Suprapubic skin (tissue), 4 donors: ENCODE data around the gene ACTR8.

Experiments
- EP300 ChIP-seq: sonication (generic); formaldehyde crosslinking; IDR thresholded peaks from one replicate; pipeline ENCODE4 v1.6.1; 2017; ENCODE audit warnings: antibody characterized with exemption
- POLR2AphosphoS5 ChIP-seq, 3 donors: sonication (generic); formaldehyde crosslinking; IDR thresholded peaks; one replicate each; pipeline ENCODE4 v1.6.1; 2017; ENCODE audit warnings: antibody characterized with exemption in 3 of 3
- TF ChIP-seq, protein P1 (sequence below), 2 donors: fragments of 200-600 bp in 1 of 2; fragments of 450-650 bp in 1 of 2; sonication (generic) in 1 of 2; IDR thresholded peaks; one replicate each; pipeline ENCODE4 v1.5.1; 2016 to 2019; ENCODE audit warnings: antibody characterized with exemption in 2 of 2, mild to moderate bottlenecking in 1 of 2, moderate library complexity in 1 of 2

DNA sequence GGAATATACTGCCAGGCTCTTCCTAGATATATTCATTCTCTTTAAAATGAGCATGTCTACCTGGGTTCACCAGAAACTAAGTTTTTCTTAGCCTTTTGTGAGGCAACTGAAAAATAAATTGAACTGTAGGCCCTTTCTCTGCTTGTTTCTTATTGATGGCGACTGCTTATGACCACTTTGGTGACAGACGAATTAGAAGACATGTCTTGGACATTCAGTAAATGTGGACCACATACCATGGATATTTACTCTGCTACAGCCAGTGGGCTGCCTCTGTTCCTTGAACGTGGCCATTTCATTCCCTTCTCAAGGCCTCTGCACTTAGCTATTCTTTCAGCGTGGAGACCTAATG is 10.3 kb upstream of the ACTR8 start:
- TF ChIP-seq, protein P1, sequence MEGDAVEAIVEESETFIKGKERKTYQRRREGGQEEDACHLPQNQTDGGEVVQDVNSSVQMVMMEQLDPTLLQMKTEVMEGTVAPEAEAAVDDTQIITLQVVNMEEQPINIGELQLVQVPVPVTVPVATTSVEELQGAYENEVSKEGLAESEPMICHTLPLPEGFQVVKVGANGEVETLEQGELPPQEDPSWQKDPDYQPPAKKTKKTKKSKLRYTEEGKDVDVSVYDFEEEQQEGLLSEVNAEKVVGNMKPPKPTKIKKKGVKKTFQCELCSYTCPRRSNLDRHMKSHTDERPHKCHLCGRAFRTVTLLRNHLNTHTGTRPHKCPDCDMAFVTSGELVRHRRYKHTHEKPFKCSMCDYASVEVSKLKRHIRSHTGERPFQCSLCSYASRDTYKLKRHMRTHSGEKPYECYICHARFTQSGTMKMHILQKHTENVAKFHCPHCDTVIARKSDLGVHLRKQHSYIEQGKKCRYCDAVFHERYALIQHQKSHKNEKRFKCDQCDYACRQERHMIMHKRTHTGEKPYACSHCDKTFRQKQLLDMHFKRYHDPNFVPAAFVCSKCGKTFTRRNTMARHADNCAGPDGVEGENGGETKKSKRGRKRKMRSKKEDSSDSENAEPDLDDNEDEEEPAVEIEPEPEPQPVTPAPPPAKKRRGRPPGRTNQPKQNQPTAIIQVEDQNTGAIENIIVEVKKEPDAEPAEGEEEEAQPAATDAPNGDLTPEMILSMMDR (IDR thresholded peaks at IDR 0.05): no peak
- TF ChIP-seq EP300 (no peak), POLR2AphosphoS5 (IDR thresholded peaks at IDR 0.05) (no peak)
